Activated T-cell treated with anti-CD3 and anti-CD28 coated beads, Interleukin-2, amount 50 U/mL, for 48 hours (primary cell): ENCODE measurements around the gene KEAP1.

Experiments used
- DNase-seq, 2 experiments: peaks; one replicate each; pipeline ENCODE4 v3.0.0-alpha.2; 2020

The KEAP1 gene

DNA sequence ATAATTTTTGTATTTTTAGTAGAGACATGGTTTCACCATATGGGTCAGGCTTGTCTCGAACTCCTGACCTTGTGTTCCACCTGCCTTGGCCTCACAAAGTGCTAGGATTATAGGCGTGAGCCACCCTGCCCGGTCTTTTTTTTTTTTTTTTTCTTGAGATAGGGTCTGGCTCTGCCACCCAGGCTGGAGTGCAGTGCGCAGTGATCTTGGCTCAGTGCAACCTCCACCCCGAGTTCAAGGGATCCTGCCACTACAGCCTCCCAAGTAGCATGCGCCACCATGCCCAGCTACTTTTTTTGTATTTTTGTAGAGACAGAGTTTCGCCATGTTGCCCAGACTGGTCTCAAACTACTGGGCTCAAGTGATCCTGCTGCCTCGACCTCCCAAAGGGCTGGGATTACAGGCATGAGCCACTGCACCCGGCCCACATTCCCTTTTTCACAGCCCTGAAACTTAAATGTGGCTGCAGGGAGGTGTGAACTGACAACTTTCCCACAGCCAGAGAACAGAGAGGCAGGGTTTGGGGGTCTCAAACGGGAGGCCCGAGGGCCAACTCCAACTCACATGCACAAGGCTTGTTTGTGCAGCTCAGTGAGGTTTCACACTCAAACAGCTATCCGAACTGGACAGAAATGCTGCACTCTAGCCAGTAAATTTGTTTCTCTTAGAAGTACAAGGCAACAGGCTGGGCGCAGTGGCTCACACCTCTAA, 18.5 kb upstream of the KEAP1 start:
- DNase-seq = no peak

GRCh38 chr19:10520652-10521318, 17.6 kb upstream of the KEAP1 start:
- no peak for DNase-seq

DNA sequence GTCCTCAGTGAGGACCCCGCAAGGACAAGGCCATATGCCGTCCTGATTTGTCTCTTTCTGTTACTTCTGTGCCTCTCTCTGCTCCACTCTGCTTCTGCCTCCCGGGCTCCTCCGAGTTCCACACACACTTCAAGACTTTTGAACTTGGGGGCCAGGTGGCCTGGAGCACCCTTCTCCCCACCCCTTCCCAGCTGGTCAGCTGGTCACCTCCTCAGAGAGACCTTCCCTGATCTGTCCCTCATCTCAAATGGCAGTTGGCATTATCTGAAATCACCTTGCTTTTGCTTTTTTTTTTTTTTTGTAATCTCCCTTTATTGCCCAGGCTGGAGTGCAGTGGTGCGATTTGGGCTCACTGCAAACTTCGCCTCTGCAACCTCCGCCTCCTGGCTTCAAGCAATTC, 16.3 kb upstream of the KEAP1 start:
- no peak for DNase-seq

DNA sequence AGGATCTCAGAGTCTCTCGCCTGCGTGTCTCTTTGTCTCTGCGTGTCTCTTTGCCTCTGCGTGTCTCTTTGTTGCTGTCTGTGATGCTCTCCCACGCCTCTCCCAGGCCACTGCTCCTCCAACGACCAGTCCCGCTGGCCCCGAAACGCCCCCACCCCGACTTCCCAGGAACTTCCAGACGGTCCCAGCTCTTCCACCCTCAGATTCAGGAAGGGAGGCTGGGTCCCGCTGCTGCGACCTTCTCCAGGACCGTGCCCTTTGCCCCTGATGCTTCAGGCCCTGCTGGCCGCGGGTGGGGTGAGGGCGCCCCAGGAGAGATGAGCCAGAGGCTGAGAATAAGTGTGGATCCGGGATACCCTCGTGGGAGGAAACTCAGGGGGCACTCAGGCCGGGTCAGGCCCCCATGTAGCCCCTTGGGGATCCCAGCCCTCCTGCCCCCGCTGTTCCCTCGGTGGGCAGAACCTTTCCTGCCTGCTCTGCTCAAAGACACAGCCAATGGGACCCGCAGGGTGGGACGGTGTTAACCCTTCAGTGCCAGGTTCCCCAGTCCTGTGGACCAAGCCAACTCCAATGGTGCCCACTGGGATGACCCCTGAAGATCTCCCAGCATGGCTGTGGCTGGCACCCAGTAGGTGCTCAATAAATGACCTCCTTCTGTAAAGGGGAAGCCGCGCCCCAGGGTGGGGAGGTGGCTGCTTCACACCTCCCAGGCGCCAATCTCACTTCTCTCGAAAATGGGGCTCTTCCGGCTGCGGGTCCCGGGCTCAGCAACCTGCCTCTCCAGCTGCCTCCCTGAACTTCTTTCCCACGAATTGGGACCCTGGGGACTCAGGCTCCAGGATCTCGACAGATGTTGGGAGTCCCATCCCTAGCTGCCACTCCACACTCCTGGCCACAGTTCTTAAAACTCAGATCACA, 15.5 kb upstream of the KEAP1 start:
- no peak for DNase-seq

DNA sequence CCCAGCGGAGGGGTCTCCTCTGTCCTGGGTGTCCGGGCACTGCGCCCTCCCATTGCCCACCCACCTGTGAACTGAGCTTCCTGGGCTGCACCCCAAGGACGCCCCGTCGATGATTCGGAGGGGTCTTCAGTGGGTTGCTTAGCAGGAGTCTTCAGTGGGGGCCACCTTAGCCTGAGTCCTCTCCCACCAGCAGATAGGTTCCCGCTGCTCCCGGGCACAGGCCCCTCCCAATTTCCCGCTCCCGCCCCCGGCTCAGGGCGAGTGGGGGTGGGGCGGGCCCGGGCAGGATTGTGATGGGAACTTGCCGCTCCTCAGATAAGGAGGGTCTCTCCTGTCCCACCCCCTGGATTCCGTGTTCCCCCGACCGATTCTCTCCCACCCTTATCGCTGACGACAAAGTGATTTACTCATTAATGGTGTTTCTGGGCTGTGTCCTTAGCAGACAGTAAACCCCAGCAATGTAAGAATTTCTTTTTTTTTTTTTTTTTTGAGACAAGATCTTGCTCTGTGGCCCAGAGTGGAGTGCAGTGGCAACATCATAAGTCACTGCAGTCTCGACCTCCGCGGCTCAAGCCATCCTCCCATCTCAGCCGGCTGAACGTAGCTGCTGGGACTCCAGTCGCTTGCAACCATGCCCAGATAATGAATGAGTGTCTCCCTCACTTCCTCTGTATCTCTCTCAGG, 14.7 kb upstream of the KEAP1 start:
- no peak for DNase-seq

GRCh38 chr19:10517361-10517759, 14.2 kb upstream of the KEAP1 start, which contains the start of gene S1PR5:
Gene S1PR5, minus strand, starts transcription at chr19:10517447. Its CDS starts 2,436 bp downstream, at chr19:10515011.
- DNase-seq = peak in 1 of 2 experiments; percentile 37

GRCh38 chr19:10516671-10517286, 13.6 kb upstream of the KEAP1 start:
- DNase-seq = no peak

DNA sequence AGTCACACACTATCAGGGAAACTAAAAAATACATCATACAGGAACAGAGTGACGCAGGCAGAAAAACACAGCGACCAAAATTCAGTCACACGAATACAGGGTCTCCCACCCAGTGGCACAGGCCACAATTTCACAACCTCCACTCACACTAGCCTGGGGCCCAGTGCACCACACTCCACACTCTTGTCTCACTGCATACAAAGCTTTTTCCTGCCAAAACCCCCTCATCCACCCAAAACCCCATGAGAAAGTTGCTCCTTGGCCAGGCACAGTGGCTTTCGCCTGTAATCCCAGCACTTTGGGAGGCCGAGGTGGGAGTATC, 12.9 kb upstream of the KEAP1 start:
- DNase-seq = no peak

DNA sequence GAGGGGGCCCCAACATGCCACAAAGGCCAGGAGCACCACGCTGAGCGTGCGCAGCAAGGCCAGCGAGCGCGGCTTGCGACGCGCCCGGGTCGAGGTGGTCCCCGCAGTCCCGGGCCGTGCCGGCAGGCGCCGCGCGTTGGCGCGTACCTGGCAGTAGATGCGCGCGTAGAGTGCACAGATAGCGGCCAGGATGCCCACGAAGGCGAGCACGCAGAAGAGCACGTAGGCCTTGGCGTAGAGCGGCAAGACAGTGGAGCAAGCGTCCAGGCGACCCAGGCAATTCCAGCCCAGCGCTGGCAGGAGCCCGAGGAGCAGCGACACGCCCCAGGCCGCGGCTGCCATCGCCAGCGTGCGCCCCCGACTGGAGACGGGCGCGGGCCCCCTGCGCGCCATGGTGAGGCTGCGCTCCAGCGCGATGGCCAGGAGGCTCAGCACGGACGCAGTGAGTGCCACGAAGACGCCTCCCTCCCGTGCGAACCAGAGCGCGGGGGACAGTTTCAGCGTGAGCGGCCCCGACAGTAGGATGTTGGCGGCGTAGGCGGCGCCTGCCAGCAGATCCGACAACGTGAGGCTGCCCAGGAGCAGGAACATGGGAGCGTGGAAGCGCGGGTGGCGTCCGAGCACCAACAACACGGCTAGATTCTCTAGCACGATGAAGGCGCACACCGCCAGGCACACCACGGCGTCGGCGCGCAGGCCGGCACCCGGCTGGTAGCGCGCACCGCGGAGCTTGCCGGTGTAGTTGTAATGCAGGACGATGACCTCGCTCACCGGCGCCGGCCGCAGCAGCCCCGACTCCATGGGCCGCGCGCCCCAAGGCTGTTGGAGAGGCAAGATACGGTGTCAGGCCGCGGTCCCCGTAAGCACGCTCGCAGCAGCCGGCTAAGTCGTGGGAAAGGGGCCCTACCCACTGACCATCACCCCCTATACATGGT, 11.3 kb upstream of the KEAP1 start:
- DNase-seq = peak; percentile 50 to 72

DNA sequence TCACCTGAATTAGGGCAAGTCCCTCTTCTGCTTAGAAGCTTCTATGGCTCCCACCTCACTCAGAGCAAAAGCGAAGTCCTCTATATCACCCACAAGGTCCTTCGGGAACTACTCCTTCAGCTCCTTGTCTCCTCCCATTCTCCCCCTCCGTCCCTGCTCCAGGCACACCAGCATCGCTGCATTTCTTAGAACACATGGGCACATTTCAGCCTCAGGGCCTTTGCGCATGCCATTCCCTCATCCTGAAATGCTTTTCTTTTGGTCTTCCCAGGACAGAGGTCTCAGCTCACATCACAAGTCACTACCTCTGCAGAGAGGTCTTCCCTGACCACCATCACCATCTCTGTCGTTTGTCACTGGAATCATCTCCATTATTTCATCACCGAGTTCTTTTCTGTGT, 10.1 kb upstream of the KEAP1 start:
- DNase-seq = no peak

GRCh38 chr19:10510301-10510802, 7.2 kb upstream of the KEAP1 start:
- peak; percentile 82 for DNase-seq

GRCh38 chr19:10508707-10509106, 5.6 kb upstream of the KEAP1 start:
- DNase-seq = peak; percentile 61 to 70

GRCh38 chr19:10508036-10508435, 4.9 kb upstream of the KEAP1 start:
- DNase-seq = no peak

- DNase-seq = peak; percentile 92 to 94
These were observed 2.5 kb upstream of the KEAP1 start for GRCh38 chr19:10505583-10506229.

- DNase-seq = peak; percentile 92 to 94
These were observed 593 bp downstream of the KEAP1 start for GRCh38 chr19:10502524-10503001.

DNA sequence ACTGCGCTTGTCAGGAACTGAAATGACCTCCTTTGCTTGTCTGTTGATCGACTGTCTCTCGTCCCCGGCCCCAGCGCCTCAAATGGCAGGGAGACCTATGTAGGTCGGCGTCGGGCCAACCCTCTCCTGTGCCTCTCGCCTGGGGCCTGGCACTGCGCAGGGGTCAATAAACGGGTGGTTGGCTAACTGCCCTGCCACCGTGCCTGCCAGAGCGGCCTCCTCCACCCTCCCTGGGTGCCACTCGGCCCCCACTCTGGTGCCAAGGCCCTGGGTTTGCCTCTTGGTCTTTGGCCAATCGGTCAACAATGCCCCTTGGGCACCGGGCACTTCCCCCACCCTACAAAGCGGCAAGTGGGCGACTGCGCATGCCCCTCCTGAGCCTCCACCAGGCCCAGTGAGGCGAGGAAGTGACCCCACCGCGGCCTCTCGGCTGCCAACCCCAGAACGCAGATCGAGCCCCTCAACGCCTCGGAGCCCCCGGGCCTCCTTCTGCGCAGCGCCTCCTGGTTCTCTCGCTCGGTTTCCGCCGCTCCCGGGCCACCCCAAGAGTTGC, 1.1 kb downstream of the KEAP1 start:
- peak; percentile 67 to 71 for DNase-seq

DNA sequence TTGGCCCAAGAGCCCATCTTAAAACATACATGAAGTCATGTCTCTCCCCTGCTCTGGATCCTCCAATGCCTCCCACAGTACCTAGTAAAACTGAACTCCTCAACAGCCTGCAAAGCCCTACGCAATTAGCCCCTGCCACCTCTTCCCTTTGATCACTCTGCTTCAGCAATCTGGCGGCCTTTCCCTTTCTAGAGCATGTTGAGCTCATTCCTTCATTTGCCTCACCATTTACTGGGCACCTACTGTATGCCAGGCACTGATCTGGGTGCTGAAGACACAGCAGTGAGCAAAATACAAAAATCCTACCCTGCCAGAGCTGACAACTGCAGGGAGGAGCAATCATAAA, 2.9 kb downstream of the KEAP1 start:
- no peak for DNase-seq

- no peak for DNase-seq
These were observed 3.5 kb downstream of the KEAP1 start for GRCh38 chr19:10499550-10500246.

- no peak for DNase-seq
These were observed 5.8 kb downstream of the KEAP1 start for GRCh38 chr19:10497371-10497770.
